HEK293T (cell line): Measurements from ENCODE around the gene HOXD4.

Experiments used
- ARNT ChIP-seq: fragments of 450-650 bp; IDR thresholded peaks from 2 replicates; pipeline ENCODE4 v1.6.1; 2017; ENCODE audit warnings: mild to moderate bottlenecking
- HDGF ChIP-seq: fragments of 450-650 bp; IDR thresholded peaks from 2 replicates; pipeline ENCODE4 v1.6.1; 2017; ENCODE audit warnings: antibody characterized with exemption, borderline replicate concordance
- ZNF384 ChIP-seq: fragments of 450-650 bp; IDR thresholded peaks from 2 replicates; pipeline ENCODE4 v1.6.1; 2016

- no peak for TF ChIP-seq ARNT
- TF ChIP-seq HDGF = no peak
- TF ChIP-seq ZNF384 = no peak
Observed at GRCh38 chr2:176122052-176122682, 29.2 kb upstream of the HOXD4 start.
